DMS153 (cell line): ENCODE measurements around the gene PCDHA1.
"Not testable (repeated sequence)": the region's sequence is repeated elsewhere in the genome, so short reads cannot be mapped to it uniquely, and the experiment has no call there.

Experiments
- DNase-seq: peaks from one replicate; lab custom pipeline; 2025; lab: John Stamatoyannopoulos, UW

The PCDHA1 gene

GRCh38 chr5:140808241-140808888 is 22.4 kb downstream of the PCDHA1 start:
- DNase-seq, result not testable (repeated sequence)

- no peak for DNase-seq
These were observed 22.9 kb downstream of the PCDHA1 start for GRCh38 chr5:140808889-140809291.

GRCh38 chr5:140821375-140822280 is 35.7 kb downstream of the PCDHA1 start, which contains the start of gene PCDHA5:
TSS of gene PCDHA5 (plus strand) at chr5:140821613.
- no peak for DNase-seq

- DNase-seq, result no peak
These were observed 36.3 kb downstream of the PCDHA1 start for GRCh38 chr5:140822281-140822629.

GRCh38 chr5:140822969-140823368 is 37.0 kb downstream of the PCDHA1 start:
- not testable (repeated sequence) for DNase-seq

- no peak for DNase-seq
These were observed 37.5 kb downstream of the PCDHA1 start for GRCh38 chr5:140823475-140823874.

- no peak for DNase-seq
These were observed 41.9 kb downstream of the PCDHA1 start, which contains the start of gene PCDHA6 for GRCh38 chr5:140827704-140828361. TSS of gene PCDHA6 (plus strand) at chr5:140827960. CDS start at chr5:140828092, 132 bp downstream.

GRCh38 chr5:140828362-140828737 is 42.4 kb downstream of the PCDHA1 start:
- no peak for DNase-seq

GRCh38 chr5:140829511-140830501 is 43.9 kb downstream of the PCDHA1 start:
- DNase-seq, result not testable (repeated sequence)

GRCh38 chr5:140833993-140834392 is 48.1 kb downstream of the PCDHA1 start, which contains the start of gene PCDHA7:
TSS of gene PCDHA7 (plus strand) at chr5:140834269. CDS start at chr5:140834384, 115 bp downstream.
- no peak for DNase-seq

GRCh38 chr5:140834439-140835008 is 48.6 kb downstream of the PCDHA1 start:
- not testable (repeated sequence) for DNase-seq

- DNase-seq, result no peak
These were observed 49.9 kb downstream of the PCDHA1 start for GRCh38 chr5:140835622-140836510.

GRCh38 chr5:140840978-140841962 is 55.3 kb downstream of the PCDHA1 start, which contains the start of gene PCDHA8:
TSS of gene PCDHA8 (plus strand) at chr5:140841187. CDS start at chr5:140841322, 135 bp downstream.
- no peak for DNase-seq

GRCh38 chr5:140842798-140843733 is 57.1 kb downstream of the PCDHA1 start:
- DNase-seq, result no peak

- DNase-seq, result not testable (repeated sequence)
These were observed 62.5 kb downstream of the PCDHA1 start, which contains the start of gene PCDHA9 for GRCh38 chr5:140848139-140849102. TSS of gene PCDHA9 (plus strand) at chr5:140848382. CDS start at chr5:140848496, 114 bp downstream.
